ENCODE measurements around the gene IRGM. TPM values are rescaled to one million over a fixed set of nuclear protein-coding genes. Genes with fewer than 3 reads are reported as not detected.
"Not testable (repeated sequence)": the region's sequence is repeated elsewhere in the genome, so short reads cannot be mapped to it uniquely, and the experiment has no call there.

Gene IRGM
- not detected for polyA plus RNA-seq (2013, experiment 1 of 2)
- polyA plus RNA-seq (2013, experiment 2 of 2): not detected

DNA sequence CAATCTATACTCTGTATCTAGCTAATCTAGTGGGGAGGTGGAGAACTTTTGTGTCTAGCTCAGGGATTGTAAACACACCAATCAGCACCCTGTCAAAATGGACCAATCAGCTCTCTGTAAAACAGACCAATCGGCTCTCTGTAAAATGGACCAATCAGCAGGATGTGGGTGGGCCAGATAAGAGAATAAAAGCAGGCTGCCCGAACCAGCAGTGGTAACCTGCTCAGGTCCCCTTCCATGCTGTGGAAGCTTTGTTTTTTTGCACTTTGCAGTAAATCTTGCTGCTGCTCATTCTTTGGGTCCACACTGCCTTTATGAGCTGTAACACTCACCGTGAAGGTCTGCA lies at the start of gene IRGM:
Gene IRGM, plus strand, starts transcription at position 214 of the 346 bp plus-strand sequence. CDS start 1,603 bp downstream, outside the sequence.
- not testable (repeated sequence) for H3K36me3 ChIP-seq (ENCODE audit: control insufficient read depth, insufficient read depth, low read length); H3K9me3 ChIP-seq (ENCODE audit: control insufficient read depth, low read length)
- 81 to 84% methylated on average over 2 to 3 of the region's 3 CpGs for WGBS, 2 experiments (ENCODE audit: insufficient coverage in 2 of 2)

DNA sequence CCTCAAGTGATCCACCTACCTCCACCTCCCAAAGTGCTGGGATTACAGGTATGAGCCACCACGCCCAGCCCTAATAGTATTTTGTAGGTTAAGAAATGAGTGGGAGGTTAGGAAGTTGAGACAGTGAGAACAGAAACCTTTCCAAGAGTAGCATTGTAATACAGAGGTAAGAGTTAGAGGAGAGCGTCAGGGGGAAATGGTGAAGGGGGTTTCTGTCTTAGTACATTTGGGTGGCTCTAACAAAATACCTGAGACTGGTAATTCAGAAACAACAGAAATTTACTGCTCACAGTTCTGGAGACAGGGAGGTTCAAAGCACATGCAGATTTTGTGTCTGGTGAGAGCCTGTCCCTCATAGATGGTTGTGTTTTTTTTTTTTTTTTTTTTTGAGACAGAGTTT lies 48.9 kb upstream of the IRGM start:
- H3K9me3 ChIP-seq (ENCODE audit: control insufficient read depth, low read length): no peaks in the 10 kb centered on the region
- H3K36me3 ChIP-seq (ENCODE audit: control insufficient read depth, insufficient read depth, low read length): peaks cover 13% of the 10 kb centered on the region
- no peaks in the 10 kb centered on the region for H3K4me1 ChIP-seq (ENCODE audit: control insufficient read depth, insufficient read depth, low read length, poor library complexity, severe bottlenecking)
- no peak overlapping the region for H3K4me3 ChIP-seq (ENCODE audit: extremely low read depth, insufficient read depth, low read length, poor library complexity, severe bottlenecking)
- H3K27ac ChIP-seq (ENCODE audit: low read depth, low read length, severe bottlenecking): no peak overlapping the region
- 100% methylated on average over 1 to 2 of the region's 2 CpGs for WGBS, 2 experiments (ENCODE audit: insufficient coverage in 2 of 2)

More for the DNA sequence above, at the start of gene IRGM:
- H3K4me3 ChIP-seq (ENCODE audit: extremely low read depth, insufficient read depth, low read length, poor library complexity, severe bottlenecking); H3K27ac ChIP-seq (ENCODE audit: low read depth, low read length, severe bottlenecking); H3K4me1 ChIP-seq (ENCODE audit: control insufficient read depth, insufficient read depth, low read length, poor library complexity, severe bottlenecking): not testable (repeated sequence)

DNA sequence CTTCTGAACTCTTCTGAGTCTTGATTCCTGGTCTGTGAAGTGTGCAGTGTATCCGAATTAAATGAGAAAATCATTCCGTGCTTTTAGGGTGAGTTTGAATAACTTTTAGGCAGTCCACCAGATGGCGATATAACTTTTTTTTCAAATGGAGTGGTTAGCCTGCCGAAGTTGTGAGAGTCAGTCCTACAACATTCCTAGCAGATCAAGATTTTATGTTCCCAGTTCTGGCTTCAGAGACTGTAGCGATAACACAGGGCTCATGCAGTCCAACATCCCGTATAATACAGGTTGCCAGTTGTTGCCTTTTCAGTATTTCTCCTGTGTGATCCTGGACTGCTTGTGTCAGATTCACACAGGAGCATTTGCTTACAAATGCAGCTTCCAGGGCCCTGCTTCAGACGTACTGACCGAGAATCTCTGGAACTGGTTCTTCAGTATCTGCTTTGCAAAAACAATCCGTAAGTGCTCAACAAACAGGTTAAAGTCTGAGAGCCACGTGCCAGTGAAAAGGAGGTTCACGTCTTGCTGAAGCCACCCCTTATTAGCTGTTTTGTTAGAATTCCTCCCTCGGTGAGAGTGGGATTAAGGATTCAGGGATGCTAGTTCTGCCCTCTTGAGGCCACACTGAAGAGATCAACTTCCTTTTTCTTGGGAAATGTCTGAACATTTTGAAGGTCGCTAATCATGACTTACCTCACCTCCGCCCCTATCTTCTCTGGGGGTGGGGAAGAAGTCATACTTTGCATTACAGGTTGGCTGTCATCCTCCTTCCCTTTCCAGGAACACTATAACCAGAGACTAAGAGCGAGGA lies 45.0 kb upstream of the IRGM start:
- Histone ChIP-seq H3K4me1 (ENCODE audit: control insufficient read depth, insufficient read depth, low read length, poor library complexity, severe bottlenecking) (no peaks in the 10 kb centered on the region), H3K4me3 (ENCODE audit: extremely low read depth, insufficient read depth, low read length, poor library complexity, severe bottlenecking) (peak overlapping the region; percentile 17), H3K36me3 (ENCODE audit: control insufficient read depth, insufficient read depth, low read length) (no peaks in the 10 kb centered on the region), H3K27ac (ENCODE audit: low read depth, low read length, severe bottlenecking) (peak overlapping the region; percentile 57), H3K9me3 (ENCODE audit: control insufficient read depth, low read length) (no peaks in the 10 kb centered on the region)
- WGBS, 2 experiments (ENCODE audit: insufficient coverage in 2 of 2): 16 to 19% methylated on average over 10 to 13 of the region's 15 CpGs

DNA sequence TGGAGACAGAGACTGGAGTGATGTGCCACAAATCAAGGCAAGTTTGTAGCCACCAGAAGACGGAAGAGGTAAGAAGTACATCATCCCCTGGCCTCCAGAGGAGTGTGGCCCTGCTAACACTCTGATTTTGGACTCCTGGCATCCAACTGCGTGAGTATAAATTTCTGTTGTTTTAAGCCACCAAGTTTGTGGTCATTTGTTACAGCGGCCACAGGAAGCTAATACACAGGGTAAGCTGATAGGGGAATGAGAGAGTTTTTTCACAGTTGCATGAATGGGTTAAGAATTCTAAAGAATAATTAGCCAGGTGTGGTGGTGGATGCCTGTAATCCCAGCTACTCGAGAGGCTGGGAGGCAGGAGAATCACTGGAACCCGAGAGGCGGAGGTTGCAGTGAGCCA lies 41.9 kb upstream of the IRGM start:
- H3K4me1 ChIP-seq (ENCODE audit: control insufficient read depth, insufficient read depth, low read length, poor library complexity, severe bottlenecking): no peaks in the 10 kb centered on the region
- no peaks in the 10 kb centered on the region for H3K36me3 ChIP-seq (ENCODE audit: control insufficient read depth, insufficient read depth, low read length)
- 83 to 90% methylated on average over 6 of the region's 6 CpGs for WGBS, 2 experiments (ENCODE audit: insufficient coverage in 2 of 2)
- no peaks in the 10 kb centered on the region for H3K9me3 ChIP-seq (ENCODE audit: control insufficient read depth, low read length)
- no peak overlapping the region for H3K27ac ChIP-seq (ENCODE audit: low read depth, low read length, severe bottlenecking)
- H3K4me3 ChIP-seq (ENCODE audit: extremely low read depth, insufficient read depth, low read length, poor library complexity, severe bottlenecking): no peak overlapping the region

- Histone ChIP-seq H3K9me3 (ENCODE audit: control insufficient read depth, low read length) (no peaks in the 10 kb centered on the region), H3K36me3 (ENCODE audit: control insufficient read depth, insufficient read depth, low read length) (no peaks in the 10 kb centered on the region), H3K4me3 (ENCODE audit: extremely low read depth, insufficient read depth, low read length, poor library complexity, severe bottlenecking) (no peak overlapping the region), H3K27ac (ENCODE audit: low read depth, low read length, severe bottlenecking) (no peak overlapping the region), H3K4me1 (ENCODE audit: control insufficient read depth, insufficient read depth, low read length, poor library complexity, severe bottlenecking) (no peaks in the 10 kb centered on the region)
- WGBS, 2 experiments (ENCODE audit: insufficient coverage in 2 of 2): 66 to 81% methylated on average over 3 of the region's 3 CpGs
Observed at GRCh38 chr5:150809363-150809762, 37.0 kb upstream of the IRGM start.

DNA sequence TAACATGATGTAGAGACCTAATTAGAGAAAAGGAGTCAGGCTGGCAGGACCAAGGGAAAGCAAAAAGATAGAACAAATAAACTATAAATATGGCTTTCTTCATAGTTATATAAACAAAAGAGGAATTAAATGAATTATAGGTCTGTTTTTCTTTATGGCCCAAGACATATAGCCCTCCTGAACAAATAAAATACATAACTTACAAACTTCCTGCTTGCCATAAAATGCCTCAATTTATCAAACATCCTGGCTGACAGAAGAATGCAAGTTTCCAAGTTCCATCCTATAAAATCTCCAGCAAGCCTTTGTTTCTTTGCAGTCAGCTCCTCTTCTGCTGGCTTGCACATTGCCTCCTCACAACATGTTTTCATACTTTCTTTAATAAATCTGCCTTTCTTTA lies 31.3 kb upstream of the IRGM start:
- H3K36me3 ChIP-seq (ENCODE audit: control insufficient read depth, insufficient read depth, low read length): no peaks in the 10 kb centered on the region

GRCh38 chr5:150816946-150817345 lies 29.4 kb upstream of the IRGM start:
- Histone ChIP-seq H3K4me3 (ENCODE audit: extremely low read depth, insufficient read depth, low read length, poor library complexity, severe bottlenecking) (no peak overlapping the region), H3K27ac (ENCODE audit: low read depth, low read length, severe bottlenecking) (no peak overlapping the region), H3K36me3 (ENCODE audit: control insufficient read depth, insufficient read depth, low read length) (no peaks in the 10 kb centered on the region), H3K9me3 (ENCODE audit: control insufficient read depth, low read length) (peaks cover 6% of the 10 kb centered on the region), H3K4me1 (ENCODE audit: control insufficient read depth, insufficient read depth, low read length, poor library complexity, severe bottlenecking) (no peaks in the 10 kb centered on the region)
- 79 to 100% methylated on average over 1 to 2 of the region's 2 CpGs for WGBS, 2 experiments (ENCODE audit: insufficient coverage in 2 of 2)

More for the DNA sequence above, 31.3 kb upstream of the IRGM start:
- no peak overlapping the region for H3K27ac ChIP-seq (ENCODE audit: low read depth, low read length, severe bottlenecking)
- H3K4me1 ChIP-seq (ENCODE audit: control insufficient read depth, insufficient read depth, low read length, poor library complexity, severe bottlenecking): no peaks in the 10 kb centered on the region
- H3K9me3 ChIP-seq (ENCODE audit: control insufficient read depth, low read length): no peaks in the 10 kb centered on the region
- no peak overlapping the region for H3K4me3 ChIP-seq (ENCODE audit: extremely low read depth, insufficient read depth, low read length, poor library complexity, severe bottlenecking)

DNA sequence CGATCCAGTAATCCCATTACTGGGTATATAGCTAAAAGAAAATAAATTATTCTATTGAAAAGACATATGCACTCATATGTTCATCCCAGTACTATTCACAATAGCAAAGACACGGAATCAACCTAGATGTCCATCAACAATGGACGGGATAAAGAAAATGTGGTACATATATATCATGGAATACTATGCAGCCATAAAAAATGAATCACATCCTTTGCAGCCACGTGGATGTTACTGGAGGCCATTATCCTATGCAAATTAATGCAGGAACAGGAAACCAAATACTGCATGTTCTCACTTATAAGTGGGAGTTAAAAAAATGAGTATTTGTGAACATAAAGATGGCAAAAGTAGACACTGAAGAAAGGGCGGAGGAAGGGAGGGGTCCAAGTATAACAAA lies 16.6 kb upstream of the IRGM start:
- Histone ChIP-seq H3K4me1 (ENCODE audit: control insufficient read depth, insufficient read depth, low read length, poor library complexity, severe bottlenecking) (no peaks in the 10 kb centered on the region), H3K27ac (ENCODE audit: low read depth, low read length, severe bottlenecking) (no peak overlapping the region), H3K36me3 (ENCODE audit: control insufficient read depth, insufficient read depth, low read length) (no peaks in the 10 kb centered on the region), H3K9me3 (ENCODE audit: control insufficient read depth, low read length) (peaks cover 8% of the 10 kb centered on the region), H3K4me3 (ENCODE audit: extremely low read depth, insufficient read depth, low read length, poor library complexity, severe bottlenecking) (no peak overlapping the region)
- WGBS, 2 experiments (ENCODE audit: insufficient coverage in 2 of 2): no CpG with 5 or more reads among the region's 5 CpGs

GRCh38 chr5:150831821-150832220 lies 14.5 kb upstream of the IRGM start:
- not testable (repeated sequence) for H3K4me1 ChIP-seq (ENCODE audit: control insufficient read depth, insufficient read depth, low read length, poor library complexity, severe bottlenecking); H3K36me3 ChIP-seq (ENCODE audit: control insufficient read depth, insufficient read depth, low read length); H3K27ac ChIP-seq (ENCODE audit: low read depth, low read length, severe bottlenecking); H3K4me3 ChIP-seq (ENCODE audit: extremely low read depth, insufficient read depth, low read length, poor library complexity, severe bottlenecking)
- 100% methylated on average over 1 of the region's 3 CpGs; no CpG with 5 or more reads in 1 of the 2 experiments for WGBS, 2 experiments (ENCODE audit: insufficient coverage in 2 of 2)
- peaks cover 15% of the 10 kb centered on the region for H3K9me3 ChIP-seq (ENCODE audit: control insufficient read depth, low read length)

DNA sequence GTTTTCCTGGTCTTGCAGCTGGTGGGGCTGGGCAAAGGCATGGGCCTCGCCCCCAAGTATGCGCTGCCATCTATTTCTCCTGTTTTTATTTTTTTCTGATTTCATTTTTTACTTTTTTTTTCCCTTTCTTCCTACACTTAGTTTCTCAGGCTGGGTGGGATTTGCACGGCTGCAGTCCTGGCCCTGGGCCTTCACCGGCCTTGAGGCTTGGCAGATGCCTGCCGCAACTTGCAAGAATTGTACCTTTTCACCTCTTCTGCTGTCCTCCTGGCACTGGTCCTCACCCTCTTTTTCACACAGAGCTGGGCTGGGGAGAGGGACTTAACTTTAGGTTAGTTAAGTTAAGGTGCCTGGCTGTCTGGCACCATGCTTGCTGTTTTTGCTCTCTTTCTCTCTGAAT lies 10.3 kb upstream of the IRGM start:
- Histone ChIP-seq H3K36me3 (ENCODE audit: control insufficient read depth, insufficient read depth, low read length) (no peaks in the 10 kb centered on the region), H3K4me3 (ENCODE audit: extremely low read depth, insufficient read depth, low read length, poor library complexity, severe bottlenecking) (no peak overlapping the region), H3K4me1 (ENCODE audit: control insufficient read depth, insufficient read depth, low read length, poor library complexity, severe bottlenecking) (no peaks in the 10 kb centered on the region), H3K27ac (ENCODE audit: low read depth, low read length, severe bottlenecking) (no peak overlapping the region), H3K9me3 (ENCODE audit: control insufficient read depth, low read length) (peaks cover 29% of the 10 kb centered on the region)
- 90 to 97% methylated on average over 5 of the region's 5 CpGs for WGBS, 2 experiments (ENCODE audit: insufficient coverage in 2 of 2)

- H3K4me3 ChIP-seq (ENCODE audit: extremely low read depth, insufficient read depth, low read length, poor library complexity, severe bottlenecking): no peak overlapping the region
- H3K9me3 ChIP-seq (ENCODE audit: control insufficient read depth, low read length): peaks cover 26% of the 10 kb centered on the region
- no peaks in the 10 kb centered on the region for H3K4me1 ChIP-seq (ENCODE audit: control insufficient read depth, insufficient read depth, low read length, poor library complexity, severe bottlenecking)
- no peak overlapping the region for H3K27ac ChIP-seq (ENCODE audit: low read depth, low read length, severe bottlenecking)
- H3K36me3 ChIP-seq (ENCODE audit: control insufficient read depth, insufficient read depth, low read length): no peaks in the 10 kb centered on the region
- 88% methylated on average over 3 of the region's 3 CpGs; no CpG with 5 or more reads in 1 of the 2 experiments for WGBS, 2 experiments (ENCODE audit: insufficient coverage in 2 of 2)
Observed at GRCh38 chr5:150836703-150837102, 9.6 kb upstream of the IRGM start.
